Muscle of arm (tissue), 12 donors: Measurements from ENCODE around the gene OCA2. TPM values are rescaled to one million over a fixed set of nuclear protein-coding genes. Genes with fewer than 3 reads are reported as not detected.
"Not testable (repeated sequence)": the region's sequence is repeated elsewhere in the genome, so short reads cannot be mapped to it uniquely, and the experiment has no call there.

Source experiments
- DNase-seq: peaks from one replicate; pipeline ENCODE4 v3.0.0-alpha.2; 2013
- polyA plus RNA-seq, 12 donors: library from polyadenylated mRNA; unstranded; fragments of 120-200 nt; gene quantifications; one replicate each; pipeline ENCODE4 v1.2.1, GENCODE V29; 2013; ENCODE audit not compliant: insufficient read length in 12 of 12

The OCA2 gene
- polyA plus RNA-seq, 12 donors, result 2.0 to 4.9 (median 2.8) TPM; not detected in 1

GRCh38 chr15:27952593-27952992 is 146.5 kb downstream of the OCA2 start:
- not testable (repeated sequence) for DNase-seq

GRCh38 chr15:27951191-27951890 is 147.8 kb downstream of the OCA2 start:
- no peak for DNase-seq

GRCh38 chr15:27949089-27949488 is 150.0 kb downstream of the OCA2 start:
- DNase-seq, result no peak

- no peak for DNase-seq
These were observed 159.9 kb downstream of the OCA2 start for GRCh38 chr15:27939246-27939645.

GRCh38 chr15:27937851-27938250 is 161.3 kb downstream of the OCA2 start:
- DNase-seq, result no peak

- no peak for DNase-seq
These were observed 163.0 kb downstream of the OCA2 start for GRCh38 chr15:27936164-27936563.

- no peak for DNase-seq
These were observed 163.8 kb downstream of the OCA2 start for GRCh38 chr15:27935328-27935727.

GRCh38 chr15:27934782-27935181 is 164.3 kb downstream of the OCA2 start:
- DNase-seq, result no peak

GRCh38 chr15:27933562-27933961 is 165.6 kb downstream of the OCA2 start:
- DNase-seq, result no peak

GRCh38 chr15:27932600-27932999 is 166.5 kb downstream of the OCA2 start:
- DNase-seq, result no peak

- DNase-seq, result peak; percentile 1
These were observed 170.7 kb downstream of the OCA2 start for GRCh38 chr15:27928386-27928785.

GRCh38 chr15:27912283-27912682 is 186.8 kb downstream of the OCA2 start:
- DNase-seq, result no peak

GRCh38 chr15:27906802-27907201 is 192.3 kb downstream of the OCA2 start:
- no peak for DNase-seq

- DNase-seq, result no peak
These were observed 195.7 kb downstream of the OCA2 start for GRCh38 chr15:27903405-27903804.

- DNase-seq, result no peak
These were observed 196.3 kb downstream of the OCA2 start for GRCh38 chr15:27902680-27903385.

- no peak for DNase-seq
These were observed 199.4 kb downstream of the OCA2 start for GRCh38 chr15:27899583-27900285.

- DNase-seq, result no peak
These were observed 201.6 kb downstream of the OCA2 start for GRCh38 chr15:27897481-27897880.

- no peak for DNase-seq
These were observed 204.5 kb downstream of the OCA2 start for GRCh38 chr15:27894645-27895044.

GRCh38 chr15:27889258-27889657 is 209.9 kb downstream of the OCA2 start:
- no peak for DNase-seq

GRCh38 chr15:27885201-27885600 is 213.9 kb downstream of the OCA2 start:
- DNase-seq, result no peak

GRCh38 chr15:27884726-27885125 is 214.4 kb downstream of the OCA2 start:
- DNase-seq, result no peak

GRCh38 chr15:27878841-27879240 is 220.3 kb downstream of the OCA2 start:
- DNase-seq, result no peak

GRCh38 chr15:27873828-27874227 is 225.3 kb downstream of the OCA2 start:
- DNase-seq, result no peak
